Mucosa of stomach (tissue), 1 donor: ENCODE measurements around the gene NEK5.

ENCODE experiments used
- H3K27me3 ChIP-seq: one replicate; pipeline ENCODE4 v1.7.0; 2013; ENCODE audit warnings: mild to moderate bottlenecking, low read length; ENCODE audit not compliant: control insufficient read depth, insufficient read depth
- H3K36me3 ChIP-seq: one replicate; pipeline ENCODE4 v1.7.0; 2013; ENCODE audit warnings: low read length; ENCODE audit not compliant: control insufficient read depth, insufficient read depth
- H3K4me1 ChIP-seq: one replicate; pipeline ENCODE4 v1.7.0; 2013; ENCODE audit warnings: mild to moderate bottlenecking, low read length; ENCODE audit not compliant: control insufficient read depth, insufficient read depth
- H3K4me3 ChIP-seq: one replicate; pipeline ENCODE4 v1.7.0; 2013; ENCODE audit warnings: low read length
- H3K9ac ChIP-seq: one replicate; pipeline ENCODE4 v1.7.0; 2013; ENCODE audit warnings: mild to moderate bottlenecking, low read length, moderate library complexity
- H3K9me3 ChIP-seq: one replicate; pipeline ENCODE4 v1.7.0; 2013; ENCODE audit warnings: mild to moderate bottlenecking, low read length, moderate library complexity; ENCODE audit not compliant: control insufficient read depth
- donor health status: Pancreatic carcinoma.

The NEK5 gene

DNA sequence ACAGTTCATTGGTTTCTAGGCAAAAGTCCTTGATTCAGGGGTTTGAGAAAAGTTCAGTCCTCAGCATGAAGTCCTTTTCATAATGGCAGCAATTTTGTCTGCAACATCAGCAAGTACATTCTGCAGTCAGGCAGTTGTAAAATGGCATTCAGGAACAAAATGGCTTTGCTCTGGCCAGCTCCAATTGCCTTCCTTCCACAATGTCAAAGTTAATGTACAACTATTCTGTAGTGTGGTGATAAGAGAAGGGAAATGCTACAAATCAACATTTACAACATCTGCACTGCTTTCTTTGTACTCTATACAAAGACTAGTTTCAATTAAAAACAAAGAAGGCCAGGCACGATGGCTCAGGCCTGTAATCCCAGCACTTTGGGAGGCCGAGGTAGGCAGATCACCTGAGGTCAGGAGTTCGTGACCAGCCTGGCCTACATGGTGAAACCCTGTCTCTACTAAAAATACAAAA is 32.3 kb upstream of the NEK5 start:
- no peaks in the 10 kb centered on the region for H3K9me3 ChIP-seq
- no peak overlapping the region for H3K4me3 ChIP-seq
- no peaks in the 10 kb centered on the region for H3K36me3 ChIP-seq
- H3K4me1 ChIP-seq = peaks cover 5% of the 10 kb centered on the region
- no peaks in the 10 kb centered on the region for H3K27me3 ChIP-seq
- H3K9ac ChIP-seq = no peak overlapping the region

DNA sequence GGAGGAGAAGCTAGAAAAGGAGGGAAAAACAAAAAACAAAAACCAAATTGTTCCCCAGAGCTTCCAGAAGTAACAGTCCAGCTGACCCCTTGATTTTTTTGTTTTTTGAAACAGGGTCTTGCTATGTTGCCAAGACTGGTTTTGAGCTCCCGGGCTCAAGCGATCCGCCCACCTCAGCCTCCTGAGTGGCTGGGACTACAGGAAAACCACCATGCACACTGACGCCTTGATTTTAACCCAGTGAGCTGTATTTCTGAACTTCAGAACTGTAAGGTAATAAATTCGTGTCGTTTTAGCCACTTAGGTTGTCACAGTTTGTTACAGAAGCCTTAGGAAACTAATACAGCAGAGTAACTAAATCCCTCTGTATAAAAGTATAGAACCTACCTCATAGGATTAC is 31.6 kb upstream of the NEK5 start:
- no peaks in the 10 kb centered on the region for H3K9me3 ChIP-seq
- H3K4me3 ChIP-seq = no peak overlapping the region
- no peaks in the 10 kb centered on the region for H3K36me3 ChIP-seq
- peaks cover 5% of the 10 kb centered on the region for H3K4me1 ChIP-seq
- no peaks in the 10 kb centered on the region for H3K27me3 ChIP-seq
- H3K9ac ChIP-seq = no peak overlapping the region

DNA sequence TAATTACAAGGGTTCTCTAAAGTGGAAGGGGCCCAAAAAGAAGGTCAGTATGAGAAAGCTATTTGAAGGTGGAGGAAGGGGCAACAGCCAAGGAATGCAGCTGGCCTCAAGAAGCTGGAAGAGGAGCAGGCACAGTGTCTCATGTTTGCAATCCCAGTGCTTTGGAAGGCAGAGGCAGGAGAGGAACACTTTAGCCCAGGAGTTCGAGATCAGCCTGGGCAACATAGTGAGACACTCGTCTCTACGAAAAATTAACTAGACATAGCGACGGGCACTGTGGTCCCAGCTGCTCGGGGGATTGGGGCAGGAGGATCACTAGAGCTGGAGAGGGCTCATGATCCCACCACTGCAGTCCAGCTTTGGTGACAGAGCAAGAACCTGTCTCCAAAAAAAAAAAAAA is 31.2 kb upstream of the NEK5 start:
- H3K9ac ChIP-seq = peak overlapping the region; percentile 86
- peaks cover 5% of the 10 kb centered on the region for H3K4me1 ChIP-seq
- H3K9me3 ChIP-seq = no peaks in the 10 kb centered on the region
- no peaks in the 10 kb centered on the region for H3K36me3 ChIP-seq
- H3K27me3 ChIP-seq = no peaks in the 10 kb centered on the region
- H3K4me3 ChIP-seq = peak overlapping the region; percentile 21

DNA sequence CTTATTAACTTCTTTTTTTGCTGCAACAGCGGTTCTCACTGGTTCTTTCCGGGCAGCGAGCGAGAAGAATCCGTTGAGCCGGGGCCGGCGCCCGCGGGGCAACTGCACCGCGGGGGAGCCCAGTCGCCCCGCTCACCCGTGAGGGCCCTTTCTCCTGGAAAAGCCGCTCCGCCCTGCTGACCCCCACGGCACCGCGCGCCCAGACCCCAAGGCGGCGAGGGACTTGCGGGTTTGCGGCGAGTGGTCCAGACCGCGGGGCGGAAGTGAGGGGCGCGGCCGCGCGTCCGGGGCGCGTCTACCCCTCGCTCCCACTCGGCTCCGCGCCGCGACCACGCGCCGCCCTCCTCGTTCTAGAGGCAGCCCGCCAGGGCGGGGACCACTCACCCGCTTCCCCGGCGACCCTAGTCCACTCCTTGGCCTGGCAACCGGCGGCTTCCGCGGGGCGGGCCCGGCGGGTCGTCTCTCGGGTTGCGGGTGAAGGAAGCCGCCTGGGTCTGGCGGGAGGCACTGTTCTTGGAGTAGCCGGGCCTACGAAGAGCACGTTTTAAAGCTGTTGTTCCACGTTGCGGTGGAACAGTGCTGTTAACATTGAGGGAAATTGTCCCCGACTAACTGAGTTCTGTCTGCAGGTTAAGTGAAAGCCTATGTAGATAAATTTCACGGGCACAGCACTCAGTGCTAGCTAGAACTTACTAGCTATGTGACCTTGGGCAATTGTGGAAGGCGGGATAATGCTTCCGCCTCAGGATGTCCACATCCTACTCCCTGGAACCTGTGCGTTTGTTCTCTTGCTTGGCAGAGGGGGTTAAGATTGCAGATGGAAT is 30.5 kb upstream of the NEK5 start, which contains the start of gene NEK3:
Gene NEK3, minus strand, starts transcription at position 439 of the 824 bp plus-strand sequence. CDS start 3,406 bp downstream, outside the sequence.
- Histone ChIP-seq H3K9ac (peak within 1 kb of the TSS; percentile 86), H3K4me1 (peaks cover 5% of the 10 kb centered on the region), H3K27me3 (no peaks in the 10 kb centered on the region), H3K36me3 (no peaks in the 10 kb centered on the region), H3K4me3 (peak within 1 kb of the TSS; percentile 21), H3K9me3 (no peaks in the 10 kb centered on the region)

DNA sequence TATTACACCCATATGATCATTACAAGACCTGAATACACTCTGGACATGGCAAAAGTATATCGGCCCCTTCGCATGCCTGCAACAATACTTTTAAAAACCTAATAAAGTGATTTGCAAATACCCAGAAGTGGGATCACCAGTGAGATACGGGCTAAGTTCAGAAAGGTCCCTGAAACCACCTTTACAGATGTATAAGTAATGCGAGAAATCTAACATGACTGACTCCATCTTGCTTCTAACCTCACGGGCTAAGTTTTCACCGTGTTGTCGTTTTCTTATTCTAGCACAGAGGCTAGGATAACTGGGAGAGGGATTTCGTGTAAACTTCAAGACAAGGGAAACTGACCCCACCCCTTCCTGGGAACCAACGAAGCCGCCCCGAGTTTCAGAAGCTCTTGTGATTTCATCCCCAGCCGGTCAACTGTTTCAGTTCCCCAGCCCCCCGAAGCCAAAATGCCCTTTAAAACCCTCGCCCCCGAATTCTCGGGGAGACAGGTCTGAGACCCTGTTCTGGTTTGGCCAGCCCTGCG is 29.8 kb upstream of the NEK5 start:
- peak overlapping the region; percentile 86 for H3K9ac ChIP-seq
- H3K36me3 ChIP-seq = no peaks in the 10 kb centered on the region
- no peaks in the 10 kb centered on the region for H3K27me3 ChIP-seq
- H3K9me3 ChIP-seq = no peaks in the 10 kb centered on the region
- H3K4me1 ChIP-seq = peaks cover 5% of the 10 kb centered on the region
- H3K4me3 ChIP-seq = peak overlapping the region; percentile 21

DNA sequence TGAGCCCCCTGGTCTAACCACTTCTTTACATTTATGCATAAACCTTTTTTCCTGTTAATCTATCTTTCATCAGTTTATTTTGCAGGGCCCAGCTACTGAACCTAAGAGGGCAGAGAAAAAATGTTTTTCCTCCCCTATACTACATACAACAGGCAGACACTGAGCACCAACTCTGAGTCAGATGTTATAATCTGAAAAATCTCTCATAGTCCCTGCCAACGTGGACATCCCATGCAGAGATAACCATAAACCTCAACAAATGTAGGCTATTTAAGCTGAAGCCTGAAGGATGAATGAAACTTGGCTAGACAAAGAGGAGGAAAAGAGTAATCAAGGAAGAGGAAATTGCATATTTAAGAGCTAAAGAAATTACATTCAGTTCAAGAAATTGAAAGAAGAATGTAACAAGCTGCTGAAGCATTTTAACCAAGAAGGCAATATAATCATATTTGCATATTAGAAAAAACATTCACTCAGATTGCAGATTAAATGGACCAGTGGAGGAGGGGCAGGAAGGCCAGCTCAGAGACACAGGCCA is 27.9 kb upstream of the NEK5 start:
- no peak overlapping the region for H3K4me3 ChIP-seq
- H3K36me3 ChIP-seq = peaks cover under 1% of the 10 kb centered on the region
- no peak overlapping the region for H3K9ac ChIP-seq

DNA sequence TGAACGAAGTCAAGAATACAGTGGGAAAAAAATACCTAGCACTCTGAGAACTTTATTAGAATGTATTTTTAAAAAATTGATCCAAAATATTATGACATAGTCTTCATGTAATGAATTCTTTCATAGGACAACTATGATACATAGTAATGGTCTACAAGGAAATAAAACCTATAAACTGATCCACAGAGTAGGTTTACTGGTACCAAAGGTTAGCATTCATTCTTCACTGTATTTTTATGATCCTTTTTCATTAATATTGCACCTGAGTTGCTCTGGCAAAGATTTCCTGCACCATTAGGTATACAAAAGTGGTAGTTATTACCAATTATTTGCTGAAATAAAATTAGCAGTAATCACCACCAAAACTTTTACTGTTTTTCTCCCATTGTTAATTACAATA is 26.3 kb upstream of the NEK5 start:
- no peaks in the 10 kb centered on the region for H3K27me3 ChIP-seq
- no peak overlapping the region for H3K4me3 ChIP-seq
- peaks cover 5% of the 10 kb centered on the region for H3K36me3 ChIP-seq
- H3K4me1 ChIP-seq = peaks cover 5% of the 10 kb centered on the region
- H3K9me3 ChIP-seq = no peaks in the 10 kb centered on the region
- no peak overlapping the region for H3K9ac ChIP-seq

More for the DNA sequence above, 27.9 kb upstream of the NEK5 start:
- no peaks in the 10 kb centered on the region for H3K27me3 ChIP-seq
- H3K9me3 ChIP-seq = no peaks in the 10 kb centered on the region
- H3K4me1 ChIP-seq = peaks cover 5% of the 10 kb centered on the region

DNA sequence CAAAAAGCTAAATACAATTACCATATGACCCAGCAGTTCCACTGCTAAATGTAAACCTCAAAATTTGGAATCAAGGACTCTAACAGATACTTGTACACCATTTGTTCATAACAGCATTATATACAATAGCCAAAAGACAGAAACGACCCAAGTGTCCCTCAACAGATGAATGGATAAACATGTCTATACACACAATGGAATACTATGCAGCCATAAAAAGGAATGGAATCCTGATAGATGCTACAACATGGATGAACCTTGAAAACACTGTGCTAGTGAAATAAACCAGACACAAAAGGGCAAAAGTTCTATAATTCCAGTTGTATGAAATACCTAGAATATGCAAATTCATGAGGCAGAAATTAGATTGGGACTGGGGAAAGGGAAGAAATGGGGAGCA is 18.4 kb upstream of the NEK5 start:
- Histone ChIP-seq H3K4me1 (no peaks in the 10 kb centered on the region), H3K9me3 (no peaks in the 10 kb centered on the region), H3K4me3 (no peak overlapping the region), H3K9ac (no peak overlapping the region), H3K36me3 (peaks cover 5% of the 10 kb centered on the region), H3K27me3 (no peaks in the 10 kb centered on the region)

DNA sequence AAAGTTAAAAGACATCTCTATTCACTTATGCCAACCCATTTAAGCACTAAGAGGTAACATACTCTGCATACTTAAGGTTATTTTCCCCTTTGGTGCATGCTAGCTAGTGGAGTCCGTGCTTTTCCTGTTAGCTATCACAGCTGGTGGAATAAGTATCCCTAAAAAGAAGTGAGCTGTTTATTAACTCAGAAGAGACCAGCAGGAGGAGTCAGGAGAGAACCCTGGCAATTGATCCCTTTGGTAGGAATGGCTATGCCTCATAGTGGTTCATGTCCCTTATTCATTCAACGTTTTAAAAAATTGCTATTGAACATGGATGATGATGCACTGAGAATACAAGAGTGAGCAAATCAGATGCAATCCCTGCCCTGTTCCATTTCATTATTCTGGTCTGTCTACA is 12.4 kb upstream of the NEK5 start:
- H3K9ac ChIP-seq = no peak overlapping the region
- H3K9me3 ChIP-seq = no peaks in the 10 kb centered on the region
- H3K36me3 ChIP-seq = peaks cover 6% of the 10 kb centered on the region
- H3K27me3 ChIP-seq = no peaks in the 10 kb centered on the region
- no peak overlapping the region for H3K4me3 ChIP-seq
- H3K4me1 ChIP-seq = no peaks in the 10 kb centered on the region

DNA sequence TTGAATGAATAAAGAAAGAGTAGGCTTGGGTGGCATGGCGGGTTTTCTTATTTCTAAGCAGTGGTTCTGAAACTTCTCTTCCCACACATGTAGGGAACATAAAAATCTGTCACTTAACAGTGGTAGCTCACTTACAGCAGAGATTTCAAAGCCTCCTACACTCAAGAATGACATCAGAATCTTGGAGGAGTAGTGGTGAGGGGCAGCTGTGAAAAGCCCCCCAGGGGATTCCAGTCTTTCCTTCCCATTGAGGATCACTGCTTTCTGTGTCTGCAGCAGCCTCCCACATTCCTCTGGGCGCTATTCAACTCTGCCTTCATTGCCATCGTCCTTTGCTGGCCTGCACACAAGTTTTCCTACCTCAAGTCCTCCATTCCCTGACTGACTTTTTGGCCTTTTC is 8.6 kb upstream of the NEK5 start:
- no peak overlapping the region for H3K4me3 ChIP-seq
- H3K4me1 ChIP-seq = no peaks in the 10 kb centered on the region
- no peaks in the 10 kb centered on the region for H3K27me3 ChIP-seq
- H3K36me3 ChIP-seq = peaks cover 6% of the 10 kb centered on the region
- no peaks in the 10 kb centered on the region for H3K9me3 ChIP-seq
- no peak overlapping the region for H3K9ac ChIP-seq

DNA sequence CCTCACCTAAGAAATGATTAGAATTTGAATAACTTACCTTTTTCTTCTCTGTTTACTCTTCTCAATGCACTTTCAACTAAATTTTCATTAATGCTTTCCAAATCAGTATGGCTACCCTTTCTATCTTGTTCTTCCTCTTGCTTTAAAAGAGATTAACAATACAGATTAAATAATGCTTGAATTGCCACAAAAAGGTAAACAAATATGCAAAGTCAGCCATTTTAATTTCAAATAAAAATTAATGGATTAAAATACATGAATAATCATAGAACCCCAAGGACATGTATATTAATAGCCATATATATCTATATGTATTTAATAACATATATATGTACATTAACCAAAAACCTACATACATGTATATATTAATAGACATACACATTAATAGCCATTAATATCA is 7.9 kb upstream of the NEK5 start:
- H3K9me3 ChIP-seq = no peaks in the 10 kb centered on the region
- peaks cover 6% of the 10 kb centered on the region for H3K36me3 ChIP-seq
- no peaks in the 10 kb centered on the region for H3K4me1 ChIP-seq
- no peak overlapping the region for H3K9ac ChIP-seq
- no peaks in the 10 kb centered on the region for H3K27me3 ChIP-seq
- no peak overlapping the region for H3K4me3 ChIP-seq

DNA sequence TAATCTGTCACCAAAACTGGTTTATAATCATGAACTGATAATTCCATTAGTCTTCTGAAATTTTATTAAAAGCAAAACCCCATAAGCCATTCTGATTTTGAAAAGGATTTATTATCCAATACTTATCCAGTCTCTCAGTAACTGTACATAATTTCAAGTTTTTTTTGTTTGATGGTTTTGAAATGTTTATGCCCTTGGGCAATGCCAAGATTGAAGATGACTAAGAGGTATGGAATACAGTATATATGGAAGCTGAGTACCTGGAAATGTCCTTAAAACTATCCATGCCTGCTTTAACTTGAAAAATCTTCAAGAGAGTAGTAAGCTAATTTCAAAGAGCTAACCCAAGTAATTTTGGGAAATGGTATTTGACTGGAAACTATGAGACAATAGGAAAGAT is 1.8 kb upstream of the NEK5 start:
- H3K36me3 ChIP-seq = no peaks in the 10 kb centered on the region

More for the DNA sequence above, 1.8 kb upstream of the NEK5 start:
- peaks cover 12% of the 10 kb centered on the region for H3K4me1 ChIP-seq
- no peaks in the 10 kb centered on the region for H3K9me3 ChIP-seq
- no peak overlapping the region for H3K4me3 ChIP-seq
- H3K27me3 ChIP-seq = no peaks in the 10 kb centered on the region
- H3K9ac ChIP-seq = no peak overlapping the region
